Thyroid gland (tissue), 4 donors: Measurements from ENCODE around the gene MANEA. TPM values are rescaled to one million over a fixed set of nuclear protein-coding genes. Genes with fewer than 3 reads are reported as not detected.
"Not testable (repeated sequence)": the region's sequence is repeated elsewhere in the genome, so short reads cannot be mapped to it uniquely, and the experiment has no call there.

Source experiments
- DNase-seq, 2 donors: peaks; one replicate each; pipeline ENCODE4 v3.0.0-alpha.2; 2019
- H3K27ac ChIP-seq, 3 donors: fragments of 200-600 bp; sonication (generic); 1 replicate in 2 of 3; 2 replicates in 1 of 3; pipeline ENCODE4 v1.5.1; 2016 to 2019; ENCODE audit warnings: mild to moderate bottlenecking in 1 of 3, moderate library complexity in 1 of 3
- H3K27me3 ChIP-seq: fragments of 200-600 bp; sonication (generic); one replicate; pipeline ENCODE4 v1.5.1; 2019
- H3K36me3 ChIP-seq, 2 donors: fragments of 200-600 bp; sonication (generic); one replicate each; pipeline ENCODE4 v1.5.1; 2016 to 2019
- H3K4me1 ChIP-seq, 2 donors: fragments of 200-600 bp; sonication (generic); one replicate each; pipeline ENCODE4 v1.5.1; 2017 to 2019
- H3K4me3 ChIP-seq, 3 donors: fragments of 200-600 bp; sonication (generic); replicated peaks in 1 of 3; 1 replicate in 2 of 3; 2 replicates in 1 of 3; pipeline ENCODE4 v1.5.1; 2016; ENCODE audit warnings: mild to moderate bottlenecking in 1 of 3
- H3K9me3 ChIP-seq: fragments of 200-600 bp; sonication (generic); one replicate; pipeline ENCODE4 v1.5.1; 2017
- POLR2A ChIP-seq, 2 donors: fragments of 450-650 bp; IDR thresholded peaks; one replicate each; pipeline ENCODE4 v1.6.1; 2017; ENCODE audit warnings: antibody characterized with exemption in 2 of 2, mild to moderate bottlenecking in 2 of 2, moderate library complexity in 1 of 2
- WGBS, 2 donors: methylation state at CpG; one replicate each; pipeline ENCODE4 v1.1.5; 2017; 5-methylcytosine and 5-hydroxymethylcytosine counted together
- intact Hi-C: fragments of 100-400 bp; cut with DNase I; formaldehyde crosslinking; loops from one replicate; pipeline ENCODE4 v1.15.1; 2023
- total RNA-seq, 4 donors: library from RNA; depleted of rRNA; stranded (reverse); fragments of >200 nt; gene quantifications; one replicate each; pipeline ENCODE4 v1.2.3, GENCODE V29; 2016
- TF ChIP-seq, protein P1 (sequence below), 6 experiments: fragments of 200-600 bp in 3 of 6; fragments of 450-650 bp in 3 of 6; sonication (generic) in 3 of 6; IDR thresholded peaks; one replicate each; pipeline ENCODE4 v1.5.1; 2016 to 2019; ENCODE audit warnings: antibody characterized with exemption in 6 of 6, mild to moderate bottlenecking in 2 of 6, inconsistent platforms in 1 of 6, moderate library complexity in 1 of 6

Gene MANEA
- total RNA-seq, 4 donors from 2014 or later: 9.6 to 13.6 (median 12.6) TPM

DNA sequence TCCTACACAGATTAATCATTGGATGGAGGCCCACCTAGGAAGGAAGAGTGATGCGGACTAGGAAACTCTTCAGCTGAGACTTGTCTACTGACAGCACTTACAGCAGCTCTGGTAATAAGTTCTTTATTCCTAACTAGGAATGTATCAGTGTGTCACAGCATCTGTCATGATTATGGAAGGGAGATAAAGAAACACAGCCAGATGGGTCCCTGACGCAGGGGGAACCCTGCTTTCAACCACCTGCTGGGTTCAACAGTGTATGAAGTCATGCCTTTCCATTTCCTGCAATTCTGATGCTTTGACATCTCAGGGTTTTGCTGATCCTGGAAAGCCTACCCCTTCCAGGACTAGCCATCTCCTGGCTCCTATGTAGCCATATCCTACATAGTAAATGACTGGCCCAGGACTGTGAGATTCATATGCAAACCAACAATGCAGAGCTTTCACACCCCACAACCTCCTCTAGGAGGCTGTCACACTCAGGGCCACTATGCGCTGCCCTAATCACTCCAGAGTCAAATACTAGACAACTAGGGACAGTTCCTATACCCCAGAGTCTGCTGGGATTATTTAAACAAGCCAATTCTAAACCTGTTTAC lies 29.0 kb upstream of the MANEA start:
- 85 to 91% methylated on average over 3 of the region's 3 CpGs for WGBS, 2 donors
- no peaks in the 10 kb centered on the region for H3K9me3 ChIP-seq
- H3K4me1 ChIP-seq: no peaks in the 10 kb centered on the region
- H3K27me3 ChIP-seq: no peaks in the 10 kb centered on the region
- DNase-seq: no peak
- H3K36me3 ChIP-seq: no peaks in the 10 kb centered on the region
- H3K4me3 ChIP-seq: no peak overlapping the region
- intact Hi-C loops: no loop called here
- no peak overlapping the region for H3K27ac ChIP-seq
- TF ChIP-seq, protein P1, sequence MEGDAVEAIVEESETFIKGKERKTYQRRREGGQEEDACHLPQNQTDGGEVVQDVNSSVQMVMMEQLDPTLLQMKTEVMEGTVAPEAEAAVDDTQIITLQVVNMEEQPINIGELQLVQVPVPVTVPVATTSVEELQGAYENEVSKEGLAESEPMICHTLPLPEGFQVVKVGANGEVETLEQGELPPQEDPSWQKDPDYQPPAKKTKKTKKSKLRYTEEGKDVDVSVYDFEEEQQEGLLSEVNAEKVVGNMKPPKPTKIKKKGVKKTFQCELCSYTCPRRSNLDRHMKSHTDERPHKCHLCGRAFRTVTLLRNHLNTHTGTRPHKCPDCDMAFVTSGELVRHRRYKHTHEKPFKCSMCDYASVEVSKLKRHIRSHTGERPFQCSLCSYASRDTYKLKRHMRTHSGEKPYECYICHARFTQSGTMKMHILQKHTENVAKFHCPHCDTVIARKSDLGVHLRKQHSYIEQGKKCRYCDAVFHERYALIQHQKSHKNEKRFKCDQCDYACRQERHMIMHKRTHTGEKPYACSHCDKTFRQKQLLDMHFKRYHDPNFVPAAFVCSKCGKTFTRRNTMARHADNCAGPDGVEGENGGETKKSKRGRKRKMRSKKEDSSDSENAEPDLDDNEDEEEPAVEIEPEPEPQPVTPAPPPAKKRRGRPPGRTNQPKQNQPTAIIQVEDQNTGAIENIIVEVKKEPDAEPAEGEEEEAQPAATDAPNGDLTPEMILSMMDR (IDR thresholded peaks at IDR 0.05): no peak
- TF ChIP-seq POLR2A (IDR thresholded peaks at IDR 0.05): no peak

DNA sequence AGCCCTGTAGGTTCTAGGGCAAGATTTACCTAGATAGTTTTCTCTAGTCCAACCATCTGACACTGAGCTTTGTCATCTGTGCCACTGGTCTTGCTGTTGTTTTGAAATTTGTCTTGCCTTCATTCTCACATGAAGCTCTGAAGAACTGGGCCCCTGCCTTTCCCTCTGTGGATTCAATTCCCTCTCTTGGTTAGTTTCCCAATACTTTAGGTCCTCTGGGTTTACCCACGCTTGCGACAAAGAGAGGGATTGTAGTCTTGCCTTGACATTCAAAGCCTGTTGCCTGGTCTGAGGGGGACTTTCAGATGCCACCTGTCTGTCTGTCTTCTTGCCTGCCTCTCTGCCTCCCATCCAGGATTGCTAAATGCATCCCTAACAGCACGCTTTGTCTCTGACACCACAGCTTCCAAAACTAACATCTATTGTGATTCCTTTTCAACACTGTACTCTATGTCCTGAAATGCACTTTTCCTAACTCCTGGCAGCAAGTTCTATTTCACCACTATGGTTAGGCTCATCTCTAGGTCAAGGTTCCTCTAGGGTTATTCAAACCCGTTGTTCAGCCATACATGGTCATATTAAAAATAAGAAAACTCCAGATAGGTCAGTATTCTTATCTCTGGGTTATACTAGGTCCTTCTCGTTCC lies 25.5 kb upstream of the MANEA start:
- intact Hi-C loops: no loop called here
- Histone ChIP-seq H3K27ac (no peak overlapping the region), H3K36me3 (no peaks in the 10 kb centered on the region), H3K9me3 (no peaks in the 10 kb centered on the region), H3K4me3 (no peak overlapping the region), H3K4me1 (no peaks in the 10 kb centered on the region), H3K27me3 (no peaks in the 10 kb centered on the region)
- no peak for DNase-seq
- TF ChIP-seq POLR2A (IDR thresholded peaks at IDR 0.05): no peak
- TF ChIP-seq, protein P1 (IDR thresholded peaks at IDR 0.05): no peak
- 85 to 86% methylated on average over 5 of the region's 5 CpGs for WGBS, 2 donors

DNA sequence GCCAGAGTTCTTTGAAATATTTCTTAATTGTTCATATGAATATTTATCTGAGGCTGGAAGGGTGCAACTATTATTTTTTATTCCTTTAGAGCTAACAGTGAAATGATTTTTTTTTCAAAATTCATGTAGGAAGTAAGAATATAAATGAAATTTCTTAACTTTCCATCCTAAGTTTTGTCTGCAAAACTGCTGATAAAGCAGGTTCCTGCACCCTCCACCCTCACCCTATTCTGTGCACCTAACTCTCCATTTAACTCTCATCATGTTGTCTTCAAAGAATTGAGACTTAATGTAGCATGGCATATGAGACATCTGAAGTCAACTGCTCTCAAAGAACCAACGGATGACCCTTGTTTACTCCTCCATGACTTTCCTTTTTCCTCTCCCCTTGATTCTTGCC lies 23.5 kb upstream of the MANEA start:
- H3K27ac ChIP-seq: no peak overlapping the region
- intact Hi-C loops: no loop called here
- H3K4me1 ChIP-seq: no peaks in the 10 kb centered on the region
- H3K27me3 ChIP-seq: no peaks in the 10 kb centered on the region
- no peaks in the 10 kb centered on the region for H3K9me3 ChIP-seq
- no peak for DNase-seq
- H3K4me3 ChIP-seq: no peak overlapping the region
- TF ChIP-seq, protein P1 (IDR thresholded peaks at IDR 0.05): no peak
- TF ChIP-seq POLR2A (IDR thresholded peaks at IDR 0.05): no peak
- WGBS, 2 donors: 67 to 73% methylated on average over 1 of the region's 1 CpG
- no peaks in the 10 kb centered on the region for H3K36me3 ChIP-seq

DNA sequence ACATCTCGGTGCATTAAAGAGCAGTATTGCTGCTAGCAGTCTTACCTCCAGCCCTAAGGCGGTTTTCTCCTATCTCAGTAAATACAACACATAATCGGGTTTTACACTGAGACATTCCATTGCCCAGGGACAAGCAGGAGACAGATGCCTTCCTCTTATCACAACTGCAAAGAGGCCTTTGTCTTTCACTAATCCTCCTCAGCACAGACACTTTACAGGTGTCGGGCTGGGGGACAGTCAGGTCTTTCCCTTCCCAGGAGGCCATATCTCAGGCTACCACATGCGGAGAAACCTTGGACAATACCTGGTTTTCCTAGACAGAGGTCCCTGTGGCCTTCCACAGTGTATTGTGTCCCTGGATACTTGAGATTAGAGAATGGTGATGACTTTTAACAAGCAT lies 16.4 kb upstream of the MANEA start:
- H3K27me3 ChIP-seq, H3K4me3 ChIP-seq, H3K27ac ChIP-seq, H3K9me3 ChIP-seq, intact Hi-C loops, H3K36me3 ChIP-seq, DNase-seq, H3K4me1 ChIP-seq: not testable (repeated sequence)
- WGBS, 2 donors: 42 to 52% methylated on average over 4 to 5 of the region's 5 CpGs

DNA sequence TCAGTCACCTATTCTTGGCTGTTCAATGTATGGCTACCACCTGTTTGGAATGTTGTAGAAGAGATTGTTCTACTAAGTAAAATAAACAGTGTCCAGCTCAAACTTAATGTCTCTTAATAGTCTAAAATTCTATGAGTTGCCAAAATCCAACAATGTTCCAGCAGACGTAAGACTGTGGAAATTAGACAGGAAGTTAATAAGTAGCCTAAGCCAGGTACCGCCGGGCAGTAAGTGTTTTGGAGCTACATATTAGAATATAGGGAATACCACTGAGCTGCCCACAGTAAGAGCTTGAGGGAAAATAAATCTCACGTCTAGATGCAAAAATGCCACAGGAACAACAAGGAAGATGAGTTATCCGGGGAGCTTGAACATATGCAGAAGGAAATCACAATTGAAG lies 7.8 kb upstream of the MANEA start:
- TF ChIP-seq, protein P1 (IDR thresholded peaks at IDR 0.05): no peak
- TF ChIP-seq POLR2A (IDR thresholded peaks at IDR 0.05): no peak
- intact Hi-C loops: no loop called here
- Histone ChIP-seq H3K4me3 (no peak overlapping the region), H3K36me3 (no peaks in the 10 kb centered on the region), H3K4me1 (no peaks in the 10 kb centered on the region), H3K27me3 (no peaks in the 10 kb centered on the region), H3K9me3 (no peaks in the 10 kb centered on the region), H3K27ac (no peak overlapping the region)
- no peak for DNase-seq
- WGBS, 2 donors: 86 to 91% methylated on average over 5 of the region's 5 CpGs
